Sigmoid colon (tissue), 4 donors: ENCODE measurements around the gene SSBP1.

ENCODE experiments used
- POLR2A ChIP-seq, 2 donors: fragments of 450-650 bp; IDR thresholded peaks; one replicate each; pipeline ENCODE4 v1.6.1; 2016; ENCODE audit warnings: antibody characterized with exemption in 2 of 2, mild to moderate bottlenecking in 2 of 2, moderate library complexity in 2 of 2
- POLR2AphosphoS5 ChIP-seq, 4 donors: sonication (generic); formaldehyde crosslinking; IDR thresholded peaks; one replicate each; pipeline ENCODE4 v1.6.1; 2017; ENCODE audit warnings: antibody characterized with exemption in 4 of 4

GRCh38 chr7:141785706-141786552 lies 47.8 kb downstream of the SSBP1 start:
- TF ChIP-seq POLR2A (IDR thresholded peaks at IDR 0.05) (no peak), POLR2AphosphoS5 (IDR thresholded peaks at IDR 0.05) (no peak)
